Spleen (tissue), 7 donors: ENCODE data around the gene BMPER.

Experiments
- POLR2A ChIP-seq, 3 donors: fragments of 450-650 bp; IDR thresholded peaks; one replicate each; pipeline ENCODE4 v1.5.1; 2017; ENCODE audit warnings: antibody characterized with exemption in 3 of 3, mild to moderate bottlenecking in 1 of 3
- POLR2AphosphoS5 ChIP-seq, 3 donors: sonication (generic); formaldehyde crosslinking; IDR thresholded peaks; one replicate each; pipeline ENCODE4 v1.5.1; 2017; ENCODE audit warnings: antibody characterized with exemption in 3 of 3
- TF ChIP-seq, protein P1 (sequence below), 11 experiments: fragments of 200-600 bp in 7 of 11; fragments of 450-650 bp in 4 of 11; sonication (generic) in 4 of 11; IDR thresholded peaks in 8 of 11; conservative IDR thresholded peaks in 3 of 11; 1 replicate in 7 of 11; 2 replicates in 4 of 11; pipeline versions ENCODE4 v1.4.0 to v1.8.0; 2016 to 2021; ENCODE audit warnings: antibody characterized with exemption in 11 of 11, inconsistent platforms in 4 of 11, mild to moderate bottlenecking in 1 of 11
- donor health status: DM: no; HTN: no; CAD: no; lungs with moderate emphysema.
- donor health status: DM: no; HTN: no; CAD: no.
- donor health status: DM: no; HTN: no; CAD: no.

- TF ChIP-seq, protein P1, sequence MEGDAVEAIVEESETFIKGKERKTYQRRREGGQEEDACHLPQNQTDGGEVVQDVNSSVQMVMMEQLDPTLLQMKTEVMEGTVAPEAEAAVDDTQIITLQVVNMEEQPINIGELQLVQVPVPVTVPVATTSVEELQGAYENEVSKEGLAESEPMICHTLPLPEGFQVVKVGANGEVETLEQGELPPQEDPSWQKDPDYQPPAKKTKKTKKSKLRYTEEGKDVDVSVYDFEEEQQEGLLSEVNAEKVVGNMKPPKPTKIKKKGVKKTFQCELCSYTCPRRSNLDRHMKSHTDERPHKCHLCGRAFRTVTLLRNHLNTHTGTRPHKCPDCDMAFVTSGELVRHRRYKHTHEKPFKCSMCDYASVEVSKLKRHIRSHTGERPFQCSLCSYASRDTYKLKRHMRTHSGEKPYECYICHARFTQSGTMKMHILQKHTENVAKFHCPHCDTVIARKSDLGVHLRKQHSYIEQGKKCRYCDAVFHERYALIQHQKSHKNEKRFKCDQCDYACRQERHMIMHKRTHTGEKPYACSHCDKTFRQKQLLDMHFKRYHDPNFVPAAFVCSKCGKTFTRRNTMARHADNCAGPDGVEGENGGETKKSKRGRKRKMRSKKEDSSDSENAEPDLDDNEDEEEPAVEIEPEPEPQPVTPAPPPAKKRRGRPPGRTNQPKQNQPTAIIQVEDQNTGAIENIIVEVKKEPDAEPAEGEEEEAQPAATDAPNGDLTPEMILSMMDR (IDR thresholded peaks at IDR 0.05 in 8 of 11, conservative IDR thresholded peaks at IDR 0.05 in 3 of 11), result no peak
- TF ChIP-seq POLR2AphosphoS5 (IDR thresholded peaks at IDR 0.05) (no peak), POLR2A (IDR thresholded peaks at IDR 0.05) (no peak)
Measured at GRCh38 chr7:33933611-33934281, 28.4 kb downstream of the BMPER start.
